Measurements from ENCODE around the gene DDX23. TPM values are rescaled to one million over a fixed set of nuclear protein-coding genes. Genes with fewer than 3 reads are reported as not detected.

The DDX23 gene
- total RNA-seq (2021) = 98.1 and 104 TPM in 2 replicates
- long read RNA-seq, transcript DDX23-201 (17 exons, 3,248 nt) = major isoform, 132 of 207 reads
- long read RNA-seq, partial matches to known transcripts = 45 of 207 reads
- long read RNA-seq, other reads (novel, unspliced or antisense) = 30 of 207 reads

GRCh38 chr12:48851883-48852733, at the start of gene DDX23:
Gene DDX23, minus strand, starts transcription at chr12:48852163. Its CDS starts 6,381 bp downstream, at chr12:48845782.
- 0 out of 2 replicates have a peak, but pooled peaks cover 5% of the 10 kb centered on the region for H3K4me1 ChIP-seq (ENCODE audit: insufficient read depth, low read length)
- no peak within 1 kb of the TSS for H3T11ph ChIP-seq (ENCODE audit: low read length)
- no CpG with 5 or more reads among the region's 53 CpGs for WGBS (ENCODE audit: extremely low coverage, insufficient read length, low lambda C conversion rate)
- peak; percentile 99 for DNase-seq
- H3K4me2 ChIP-seq (ENCODE audit: insufficient read depth, insufficient read length, low read length) = peak within 1 kb of the TSS; percentile 62
- H4K20me1 ChIP-seq (ENCODE audit: control insufficient read depth, insufficient read depth, insufficient read length) = no peaks in the 10 kb centered on the region
- no peak within 1 kb of the TSS for H3K27ac ChIP-seq (ENCODE audit: insufficient read length, low read depth, low read length)
- H3K9me3 ChIP-seq (ENCODE audit: control insufficient read depth, low read depth, low read length) = no peaks in the 10 kb centered on the region
- peaks cover 14% of the 10 kb centered on the region; the same call in 1 of the 2 replicates for H3K79me2 ChIP-seq (ENCODE audit: insufficient read depth, low read length)
- no peak within 1 kb of the TSS for H2BK15ac ChIP-seq (ENCODE audit: low read depth, low read length)
- Mint-ChIP-seq H3K27me3 (ENCODE audit: low read depth) (no peaks in the 10 kb centered on the region), H3K4me1 (peaks cover 14 to 19% of the 10 kb centered on the region in 2 experiments), H3K36me3 (ENCODE audit: insufficient read depth in 1 of 3, low read depth in 3 of 3) (peaks cover 1 to 17% (median 3%) of the 10 kb centered on the region in 3 experiments; a peak in 4 of 7 replicates), H3K9me3 (no peaks in the 10 kb centered on the region), H3K4me3 (peak within 1 kb of the TSS; percentile 96 to 98), H3K27ac (peak within 1 kb of the TSS; percentile 91 to 98 (median 97))
- H3K18ac ChIP-seq (ENCODE audit: insufficient read length, low read depth, low read length) = peak within 1 kb of the TSS; percentile 80
- H2AK5ac ChIP-seq (ENCODE audit: insufficient read length, low read length) = no peak within 1 kb of the TSS
- no peak within 1 kb of the TSS for H2BK20ac ChIP-seq (ENCODE audit: low read depth, low read length, poor library complexity, severe bottlenecking)
- H3K23me2 ChIP-seq (ENCODE audit: insufficient read length, low read depth, low read length, poor library complexity, severe bottlenecking) = no peaks in the 10 kb centered on the region
- H2BK12ac ChIP-seq (ENCODE audit: insufficient read length, low read depth, low read length) = no peak within 1 kb of the TSS
- H3K27me3 ChIP-seq (ENCODE audit: insufficient read depth, low read length) = no peaks in the 10 kb centered on the region
- H4K8ac ChIP-seq (replicated peaks; ENCODE audit: insufficient read length, low read depth, low read length) = no peak within 1 kb of the TSS
- no peak within 1 kb of the TSS for H2BK5ac ChIP-seq (ENCODE audit: insufficient read length, low read length)
- H2BK120ac ChIP-seq (ENCODE audit: low read depth, low read length, poor library complexity, severe bottlenecking) = peak within 1 kb of the TSS; percentile 96
- H3K14ac ChIP-seq (ENCODE audit: insufficient read depth, low read length) = peak within 1 kb of the TSS; percentile 91
- no peak within 1 kb of the TSS for H2AFZ ChIP-seq (ENCODE audit: low read length)
- peak within 1 kb of the TSS; percentile 26; the same call in 1 of the 2 replicates for H3K4ac ChIP-seq (ENCODE audit: low read depth, low read length)
- H4K5ac ChIP-seq (ENCODE audit: insufficient read length, low read depth, low read length) = peak within 1 kb of the TSS; percentile 44
- H4K91ac ChIP-seq (ENCODE audit: insufficient read length, low read depth, low read length) = no peak within 1 kb of the TSS
- peak within 1 kb of the TSS; percentile 99 for H3K9ac ChIP-seq (ENCODE audit: extremely low read depth, insufficient read length, low read length)
- H3K79me1 ChIP-seq (ENCODE audit: insufficient read depth, low read depth, low read length, poor library complexity, severe bottlenecking) = peaks cover 6% of the 10 kb centered on the region
- no peak for TF ChIP-seq CTCF (conservative IDR thresholded peaks at IDR 0.05)
- no peak within 1 kb of the TSS for H3K23ac ChIP-seq (ENCODE audit: insufficient read length, low read depth, low read length)
- no peak within 1 kb of the TSS for H3K56ac ChIP-seq (ENCODE audit: insufficient read length, low read depth, low read length)

Measured in H9 (cell line).